SH-SY5Y (cell line): ENCODE results near the gene FYN.

ENCODE experiments used
- GATA2 ChIP-seq: IDR thresholded peaks from 2 replicates; pipeline ENCODE4 v1.6.1; 2011; ENCODE audit warnings: mild to moderate bottlenecking, low read depth, low read length
- GATA3 ChIP-seq: IDR thresholded peaks from 2 replicates; pipeline ENCODE4 v1.6.1; 2011; ENCODE audit warnings: low read depth, mild to moderate bottlenecking, low read length, moderate library complexity

DNA sequence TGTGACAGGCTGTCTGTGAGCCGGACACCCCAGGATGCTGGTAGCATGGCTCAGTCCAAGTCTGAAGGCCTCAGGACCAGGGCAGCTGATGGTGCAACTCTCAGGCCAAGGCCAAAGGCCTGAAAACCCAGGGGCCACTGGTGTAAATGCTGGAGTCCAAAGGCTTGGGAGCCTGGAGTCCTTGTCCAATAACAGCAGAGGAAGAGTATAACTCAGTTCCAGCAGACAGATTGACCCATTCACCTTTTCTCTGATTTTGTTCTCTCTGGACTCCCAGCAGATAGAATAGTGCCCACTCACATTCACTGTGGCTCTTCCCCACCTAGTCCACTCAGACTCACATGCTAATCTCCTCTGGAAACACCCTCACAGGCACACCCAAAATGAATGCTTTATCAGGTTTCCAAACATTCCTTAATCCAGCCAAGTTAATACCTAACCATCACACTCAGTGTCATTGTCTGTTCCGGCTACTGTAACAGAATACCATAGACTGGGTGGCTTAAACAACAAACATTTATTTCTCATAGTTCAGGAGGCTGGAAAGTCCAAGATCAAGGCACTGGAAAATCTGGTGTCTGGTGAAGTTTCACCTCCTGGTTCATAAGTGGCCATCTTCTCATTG, 262.6 kb downstream of the FYN start:
- no peak for TF ChIP-seq GATA2
- no peak for TF ChIP-seq GATA3
